ENCODE results near the gene DAZL. TPM values are rescaled to one million over a fixed set of nuclear protein-coding genes. Genes with fewer than 3 reads are reported as not detected.
"Not testable (repeated sequence)": the region's sequence is repeated elsewhere in the genome, so short reads cannot be mapped to it uniquely, and the experiment has no call there.

Gene DAZL
- total RNA-seq, 1 experiment from 2014 or later, result 3.9 TPM

DNA sequence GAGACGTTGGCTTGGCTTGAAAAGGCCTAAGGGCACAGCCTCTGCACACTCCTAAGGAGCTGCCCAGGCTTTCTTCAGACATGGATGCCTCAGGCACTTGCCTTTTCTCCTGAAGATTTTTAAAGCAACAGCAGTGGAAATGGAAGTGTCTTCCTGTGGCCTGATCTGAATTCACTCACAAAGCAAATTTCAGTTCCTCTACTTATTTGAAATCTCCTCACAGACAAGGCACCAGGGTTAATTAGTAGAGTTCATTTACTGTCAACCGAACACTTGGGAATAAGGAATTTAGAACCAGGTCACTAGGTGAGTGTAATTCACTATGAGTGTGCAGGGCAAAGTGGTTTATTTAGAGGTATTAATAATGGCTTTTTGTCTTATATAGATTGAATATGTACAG lies 27.2 kb upstream of the DAZL start (continued):
- TF ChIP-seq ATF6 (CRISPR knock-in tag; IDR thresholded peaks at IDR 0.05), result no peak
- no peak for TF ChIP-seq RELA (CRISPR knock-in tag; IDR thresholded peaks at IDR 0.05; ENCODE audit: borderline replicate concordance)
- TF ChIP-seq TCF7 (CRISPR knock-in tag; IDR thresholded peaks at IDR 0.05; ENCODE audit: low read depth), result no peak
- TF ChIP-seq GABPB1 (CRISPR knock-in tag; IDR thresholded peaks at IDR 0.05), result no peak
- TF ChIP-seq, protein P1, sequence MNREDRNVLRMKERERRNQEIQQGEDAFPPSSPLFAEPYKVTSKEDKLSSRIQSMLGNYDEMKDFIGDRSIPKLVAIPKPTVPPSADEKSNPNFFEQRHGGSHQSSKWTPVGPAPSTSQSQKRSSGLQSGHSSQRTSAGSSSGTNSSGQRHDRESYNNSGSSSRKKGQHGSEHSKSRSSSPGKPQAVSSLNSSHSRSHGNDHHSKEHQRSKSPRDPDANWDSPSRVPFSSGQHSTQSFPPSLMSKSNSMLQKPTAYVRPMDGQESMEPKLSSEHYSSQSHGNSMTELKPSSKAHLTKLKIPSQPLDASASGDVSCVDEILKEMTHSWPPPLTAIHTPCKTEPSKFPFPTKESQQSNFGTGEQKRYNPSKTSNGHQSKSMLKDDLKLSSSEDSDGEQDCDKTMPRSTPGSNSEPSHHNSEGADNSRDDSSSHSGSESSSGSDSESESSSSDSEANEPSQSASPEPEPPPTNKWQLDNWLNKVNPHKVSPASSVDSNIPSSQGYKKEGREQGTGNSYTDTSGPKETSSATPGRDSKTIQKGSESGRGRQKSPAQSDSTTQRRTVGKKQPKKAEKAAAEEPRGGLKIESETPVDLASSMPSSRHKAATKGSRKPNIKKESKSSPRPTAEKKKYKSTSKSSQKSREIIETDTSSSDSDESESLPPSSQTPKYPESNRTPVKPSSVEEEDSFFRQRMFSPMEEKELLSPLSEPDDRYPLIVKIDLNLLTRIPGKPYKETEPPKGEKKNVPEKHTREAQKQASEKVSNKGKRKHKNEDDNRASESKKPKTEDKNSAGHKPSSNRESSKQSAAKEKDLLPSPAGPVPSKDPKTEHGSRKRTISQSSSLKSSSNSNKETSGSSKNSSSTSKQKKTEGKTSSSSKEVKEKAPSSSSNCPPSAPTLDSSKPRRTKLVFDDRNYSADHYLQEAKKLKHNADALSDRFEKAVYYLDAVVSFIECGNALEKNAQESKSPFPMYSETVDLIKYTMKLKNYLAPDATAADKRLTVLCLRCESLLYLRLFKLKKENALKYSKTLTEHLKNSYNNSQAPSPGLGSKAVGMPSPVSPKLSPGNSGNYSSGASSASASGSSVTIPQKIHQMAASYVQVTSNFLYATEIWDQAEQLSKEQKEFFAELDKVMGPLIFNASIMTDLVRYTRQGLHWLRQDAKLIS (CRISPR knock-in tag; IDR thresholded peaks at IDR 0.05; ENCODE audit: borderline replicate concordance), result no peak
- no peak for TF ChIP-seq RORB (CRISPR knock-in tag; IDR thresholded peaks at IDR 0.05)
- TF ChIP-seq MXD4 (CRISPR knock-in tag; IDR thresholded peaks at IDR 0.05; ENCODE audit: borderline replicate concordance), result no peak
- TF ChIP-seq, protein P2, sequence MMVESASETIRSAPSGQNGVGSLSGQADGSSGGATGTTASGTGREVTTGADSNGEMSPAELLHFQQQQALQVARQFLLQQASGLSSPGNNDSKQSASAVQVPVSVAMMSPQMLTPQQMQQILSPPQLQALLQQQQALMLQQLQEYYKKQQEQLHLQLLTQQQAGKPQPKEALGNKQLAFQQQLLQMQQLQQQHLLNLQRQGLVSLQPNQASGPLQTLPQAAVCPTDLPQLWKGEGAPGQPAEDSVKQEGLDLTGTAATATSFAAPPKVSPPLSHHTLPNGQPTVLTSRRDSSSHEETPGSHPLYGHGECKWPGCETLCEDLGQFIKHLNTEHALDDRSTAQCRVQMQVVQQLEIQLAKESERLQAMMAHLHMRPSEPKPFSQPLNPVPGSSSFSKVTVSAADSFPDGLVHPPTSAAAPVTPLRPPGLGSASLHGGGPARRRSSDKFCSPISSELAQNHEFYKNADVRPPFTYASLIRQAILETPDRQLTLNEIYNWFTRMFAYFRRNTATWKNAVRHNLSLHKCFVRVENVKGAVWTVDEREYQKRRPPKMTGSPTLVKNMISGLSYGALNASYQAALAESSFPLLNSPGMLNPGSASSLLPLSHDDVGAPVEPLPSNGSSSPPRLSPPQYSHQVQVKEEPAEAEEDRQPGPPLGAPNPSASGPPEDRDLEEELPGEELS (CRISPR knock-in tag; IDR thresholded peaks at IDR 0.05), result no peak

DNA sequence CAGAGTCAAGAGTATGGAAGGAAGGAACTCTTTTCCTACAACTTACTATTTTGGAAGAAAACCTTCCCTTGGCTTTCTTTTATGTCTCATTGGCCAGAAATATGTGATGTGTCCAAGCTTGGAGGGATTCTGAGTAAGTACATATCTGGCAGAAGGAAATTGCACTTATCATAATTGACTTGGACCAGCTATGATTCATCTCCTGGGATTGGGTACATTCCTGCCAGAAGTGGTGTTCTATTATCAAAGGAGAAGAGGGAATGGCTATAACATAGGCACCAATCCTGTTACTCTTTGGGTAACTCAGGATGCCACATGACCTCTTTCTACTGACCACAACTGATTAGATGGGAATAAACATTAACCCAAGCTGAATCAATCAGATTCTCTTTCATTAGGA lies 13.5 kb upstream of the DAZL start:
- ATAC-seq (no peak), DNase-seq (ENCODE audit: low spot score) (no peak)
- no peak overlapping the region for H3K27ac Mint-ChIP-seq
- peaks cover 42% of the 10 kb centered on the region for H3K9me3 Mint-ChIP-seq
- CTCF ChIA-PET, result no interaction called here
- peaks cover 46% of the 10 kb centered on the region for H3K36me3 Mint-ChIP-seq
- POLR2A ChIA-PET, result no interaction called here
- H3K4me1 Mint-ChIP-seq, result peaks cover 6% of the 10 kb centered on the region
- peaks cover 4% of the 10 kb centered on the region; the same call in 1 of the 2 replicates for H3K27me3 Mint-ChIP-seq (ENCODE audit: low read depth)
- H3K4me3 Mint-ChIP-seq, result no peak overlapping the region
- no peak for TF ChIP-seq CREB1 (CRISPR knock-in tag; IDR thresholded peaks at IDR 0.05)
- no peak for TF ChIP-seq CDX4 (CRISPR knock-in tag; IDR thresholded peaks at IDR 0.05; ENCODE audit: borderline replicate concordance)
- TF ChIP-seq TP53 (CRISPR knock-in tag; IDR thresholded peaks at IDR 0.05), result no peak
- no peak for TF ChIP-seq ZNF263 (CRISPR knock-in tag; IDR thresholded peaks at IDR 0.05; ENCODE audit: low read depth)
- no peak for TF ChIP-seq MYBL2 (CRISPR knock-in tag; IDR thresholded peaks at IDR 0.05)
- TF ChIP-seq FOXP1 (CRISPR knock-in tag; IDR thresholded peaks at IDR 0.05; ENCODE audit: borderline replicate concordance), result no peak

DNA sequence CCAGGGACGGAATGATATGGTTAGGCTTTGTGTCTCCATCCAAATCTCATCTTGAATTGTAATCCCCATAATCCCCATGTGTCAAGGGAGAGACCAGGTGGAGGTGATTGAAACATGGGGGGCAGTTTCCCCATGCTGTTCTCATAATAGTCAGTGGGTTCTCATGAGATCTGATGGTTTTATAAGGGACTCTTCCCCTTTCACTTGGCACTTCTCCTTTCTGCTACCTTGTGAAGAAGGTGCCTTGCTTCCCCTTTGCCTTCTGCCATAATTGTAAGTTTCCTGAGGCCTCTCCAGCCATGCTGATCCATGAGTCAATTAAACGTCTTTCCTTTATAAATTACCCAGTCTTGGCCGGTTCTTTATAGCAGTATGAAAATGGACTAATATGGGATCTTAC lies 11.9 kb upstream of the DAZL start:
- POLR2A ChIA-PET; DNase-seq (ENCODE audit: low spot score); CTCF ChIA-PET; H3K4me3 Mint-ChIP-seq; ATAC-seq; H3K27me3 Mint-ChIP-seq (ENCODE audit: low read depth); H3K4me1 Mint-ChIP-seq; H3K27ac Mint-ChIP-seq: not testable (repeated sequence)
- H3K36me3 Mint-ChIP-seq, result peaks cover 43% of the 10 kb centered on the region
- peaks cover 50% of the 10 kb centered on the region for H3K9me3 Mint-ChIP-seq
